ENCODE data around the gene NUP43. TPM values are rescaled to one million over a fixed set of nuclear protein-coding genes. Genes with fewer than 3 reads are reported as not detected.
A peak's percentile ranks its signal among the peaks of the same experiment; 100 is the strongest.

NUP43 gene
- total RNA-seq, 2 experiments from 2014 or later = 14.2 to 14.5 TPM

GRCh38 chr6:149694921-149695320 is 51.4 kb downstream of the NUP43 start:
- peaks cover 56% of the 10 kb centered on the region for H3K36me3 Mint-ChIP-seq (ENCODE audit: low read depth)
- H3K9me3 ChIP-seq (ENCODE audit: control insufficient read depth in 1 of 2, insufficient read depth in 1 of 2, low read length in 2 of 2) = no peaks in the 10 kb centered on the region
- TF ChIP-seq CTCF (IDR thresholded peaks at IDR 0.05) = no peak
- POLR2A ChIA-PET = no interaction called here
- CTCF ChIA-PET = no interaction called here
- H3K9me3 Mint-ChIP-seq = no peaks in the 10 kb centered on the region
- H3K4me1 ChIP-seq (ENCODE audit: insufficient read depth, low read length) = no peaks in the 10 kb centered on the region
- H3K4me3 ChIP-seq (ENCODE audit: low read length) = no peak overlapping the region
- H3K4me1 Mint-ChIP-seq (ENCODE audit: low read depth) = peaks cover 33% of the 10 kb centered on the region
- H3K4me3 Mint-ChIP-seq = no peak overlapping the region
- no peak overlapping the region for H3K27ac Mint-ChIP-seq
- peaks cover 62% of the 10 kb centered on the region for H3K36me3 ChIP-seq (ENCODE audit: insufficient read depth, low read length)
- no peaks in the 10 kb centered on the region for H3K27me3 Mint-ChIP-seq
- H3K27me3 ChIP-seq (ENCODE audit: control insufficient read depth in 1 of 2, insufficient read depth in 2 of 2, low read length in 2 of 2) = no peaks in the 10 kb centered on the region
- no peak for DNase-seq
- no peak overlapping the region for H3K27ac ChIP-seq (ENCODE audit: low read depth in 1 of 2, low read length in 2 of 2)
- intact Hi-C loops (cut with DNase I, micrococcal nuclease) = loop anchor here in 1 of 2 experiments (10.0 kb wide), 1 partner anchor 670 kb away; no protein-coding TSS in a partner anchor
- ATAC-seq (ENCODE audit: poor library complexity) = no peak

GRCh38 chr6:149691201-149691600 is 55.1 kb downstream of the NUP43 start:
- Mint-ChIP-seq H3K9me3 (no peaks in the 10 kb centered on the region), H3K4me1 (ENCODE audit: low read depth) (peaks cover 18% of the 10 kb centered on the region), H3K36me3 (ENCODE audit: low read depth) (peaks cover 61% of the 10 kb centered on the region), H3K27me3 (no peaks in the 10 kb centered on the region), H3K27ac (peak overlapping the region; percentile 50), H3K4me3 (no peak overlapping the region)
- Histone ChIP-seq H3K4me1 (ENCODE audit: insufficient read depth, low read length) (peaks cover 4% of the 10 kb centered on the region), H3K27ac (ENCODE audit: low read depth in 1 of 2, low read length in 2 of 2) (no peak overlapping the region), H3K9me3 (ENCODE audit: control insufficient read depth in 1 of 2, insufficient read depth in 1 of 2, low read length in 2 of 2) (no peaks in the 10 kb centered on the region), H3K36me3 (ENCODE audit: insufficient read depth, low read length) (peaks cover 50% of the 10 kb centered on the region), H3K4me3 (ENCODE audit: low read length) (no peak overlapping the region), H3K27me3 (ENCODE audit: control insufficient read depth in 1 of 2, insufficient read depth in 2 of 2, low read length in 2 of 2) (no peaks in the 10 kb centered on the region)
- ChIA-PET CTCF (interaction anchor here (1.1 kb wide), 1 partner anchor 9 kb away, joined by 3 read pairs; no protein-coding TSS in a partner anchor), POLR2A (no interaction called here)
- DNase-seq (no peak), ATAC-seq (ENCODE audit: poor library complexity) (no peak)
- intact Hi-C loops (cut with DNase I, micrococcal nuclease) = loop anchor here in 1 of 2 experiments (10.0 kb wide), 1 partner anchor 666 kb away; no protein-coding TSS in a partner anchor
- no peak for TF ChIP-seq CTCF (IDR thresholded peaks at IDR 0.05)

GRCh38 chr6:149686230-149686629 is 60.1 kb downstream of the NUP43 start:
- no peaks in the 10 kb centered on the region for H3K27me3 Mint-ChIP-seq
- TF ChIP-seq CTCF (IDR thresholded peaks at IDR 0.05) = no peak
- H3K4me1 ChIP-seq (ENCODE audit: insufficient read depth, low read length) = peaks cover 4% of the 10 kb centered on the region
- H3K27ac Mint-ChIP-seq = peak overlapping the region; percentile 12
- H3K27ac ChIP-seq (ENCODE audit: low read depth in 1 of 2, low read length in 2 of 2) = no peak overlapping the region
- CTCF ChIA-PET = interaction anchor here (1.1 kb wide), 1 partner anchor 13 kb away, joined by 4 read pairs; no protein-coding TSS in a partner anchor
- no peaks in the 10 kb centered on the region for H3K27me3 ChIP-seq (ENCODE audit: control insufficient read depth in 1 of 2, insufficient read depth in 2 of 2, low read length in 2 of 2)
- peaks cover 65% of the 10 kb centered on the region for H3K36me3 Mint-ChIP-seq (ENCODE audit: low read depth)
- DNase-seq (no peak), ATAC-seq (ENCODE audit: poor library complexity) (no peak)
- H3K36me3 ChIP-seq (ENCODE audit: insufficient read depth, low read length) = peaks cover 37% of the 10 kb centered on the region
- POLR2A ChIA-PET = interaction anchor here (0.5 to 0.8 kb wide), 2 partner anchors 13 to 424 kb away, joined by 3 read pairs; no protein-coding TSS in a partner anchor
- H3K9me3 Mint-ChIP-seq = no peaks in the 10 kb centered on the region
- H3K4me3 Mint-ChIP-seq = no peak overlapping the region
- H3K4me3 ChIP-seq (ENCODE audit: low read length) = no peak overlapping the region
- peaks cover 23% of the 10 kb centered on the region for H3K4me1 Mint-ChIP-seq (ENCODE audit: low read depth)
- intact Hi-C loops (cut with DNase I, micrococcal nuclease) = no loop called here
- no peaks in the 10 kb centered on the region for H3K9me3 ChIP-seq (ENCODE audit: control insufficient read depth in 1 of 2, insufficient read depth in 1 of 2, low read length in 2 of 2)
